Activated naive CD4-positive, alpha-beta T cell treated with anti-CD3 and anti-CD28 coated beads, Interleukin-2, amount 50 U/mL, for 72 hours (primary cell): ENCODE data around the gene ONECUT3. TPM values are rescaled to one million over a fixed set of nuclear protein-coding genes. Genes with fewer than 3 reads are reported as not detected.
A peak's percentile ranks its signal among the peaks of the same experiment; 100 is the strongest.
"Not testable (repeated sequence)": the region's sequence is repeated elsewhere in the genome, so short reads cannot be mapped to it uniquely, and the experiment has no call there.

Source experiments
- ATAC-seq, 2 donors: fragments of 150-1000 bp; cut with Tn5 transposase; 2 replicates each; pipeline ENCODE4 v1.10.0; 2021; ENCODE audit warnings: mild to moderate bottlenecking in 2 of 2, moderate library complexity in 2 of 2
- DNase-seq, 2 donors: peaks; one replicate each; pipeline ENCODE4 v3.0.0; 2021 to 2022; ENCODE audit warnings: low spot score in 2 of 2
- H3K27ac Mint-ChIP-seq, 2 donors: one replicate each; pipeline ENCODE4 v1.8.0; 2022; ENCODE audit warnings: mild to moderate bottlenecking in 2 of 2, mixed read lengths in 2 of 2
- H3K36me3 Mint-ChIP-seq, 2 donors: one replicate each; pipeline ENCODE4 v1.8.0; 2022; ENCODE audit warnings: mixed read lengths in 2 of 2
- H3K9me3 Mint-ChIP-seq, 2 donors: one replicate each; pipeline ENCODE4 v1.8.0; 2022; ENCODE audit warnings: mixed read lengths in 2 of 2
- total RNA-seq, 2 donors: library from RNA; stranded (reverse); gene quantifications; one replicate each; pipeline ENCODE4 v1.2.3, GENCODE V29; 2022

Gene ONECUT3
- total RNA-seq, 2 donors from 2014 or later, result not detected

DNA sequence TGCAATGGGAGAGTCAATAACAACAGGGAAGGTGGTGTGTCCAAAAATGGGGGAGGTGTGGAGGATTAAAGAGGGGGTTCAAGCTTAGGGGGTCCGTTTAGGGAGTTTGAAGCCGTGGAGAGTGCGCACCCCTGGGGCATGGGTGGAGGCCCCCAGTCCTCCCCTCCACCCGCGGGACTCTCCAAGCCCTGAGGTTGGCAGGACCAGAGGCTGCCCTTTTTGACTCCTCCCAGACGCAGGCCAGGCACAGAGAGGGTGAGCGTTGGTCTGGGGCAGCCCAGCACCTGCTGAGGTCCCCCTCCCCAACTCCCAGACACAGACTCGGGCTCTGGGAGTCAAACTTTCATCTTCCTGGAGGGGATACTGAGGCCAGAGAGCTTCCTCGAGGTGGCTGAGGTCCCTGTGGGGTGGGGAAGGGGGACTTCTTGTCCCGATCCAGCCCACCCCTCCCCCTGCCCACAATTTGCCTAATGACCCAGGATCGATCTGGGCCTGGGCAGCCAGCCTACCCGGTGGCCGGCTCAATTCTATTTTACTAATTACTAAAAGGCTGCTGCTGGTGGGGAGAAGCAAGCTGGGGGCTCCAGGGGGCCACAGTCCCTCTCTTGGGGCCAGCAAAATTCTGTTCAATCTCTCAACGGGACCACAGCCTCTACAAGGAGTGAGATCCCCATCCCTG is 2.8 kb upstream of the ONECUT3 start:
- ATAC-seq (no peak), DNase-seq (no peak)
- H3K27ac Mint-ChIP-seq, result no peak overlapping the region
- H3K36me3 Mint-ChIP-seq, result no peaks in the 10 kb centered on the region
- no peaks in the 10 kb centered on the region for H3K9me3 Mint-ChIP-seq

DNA sequence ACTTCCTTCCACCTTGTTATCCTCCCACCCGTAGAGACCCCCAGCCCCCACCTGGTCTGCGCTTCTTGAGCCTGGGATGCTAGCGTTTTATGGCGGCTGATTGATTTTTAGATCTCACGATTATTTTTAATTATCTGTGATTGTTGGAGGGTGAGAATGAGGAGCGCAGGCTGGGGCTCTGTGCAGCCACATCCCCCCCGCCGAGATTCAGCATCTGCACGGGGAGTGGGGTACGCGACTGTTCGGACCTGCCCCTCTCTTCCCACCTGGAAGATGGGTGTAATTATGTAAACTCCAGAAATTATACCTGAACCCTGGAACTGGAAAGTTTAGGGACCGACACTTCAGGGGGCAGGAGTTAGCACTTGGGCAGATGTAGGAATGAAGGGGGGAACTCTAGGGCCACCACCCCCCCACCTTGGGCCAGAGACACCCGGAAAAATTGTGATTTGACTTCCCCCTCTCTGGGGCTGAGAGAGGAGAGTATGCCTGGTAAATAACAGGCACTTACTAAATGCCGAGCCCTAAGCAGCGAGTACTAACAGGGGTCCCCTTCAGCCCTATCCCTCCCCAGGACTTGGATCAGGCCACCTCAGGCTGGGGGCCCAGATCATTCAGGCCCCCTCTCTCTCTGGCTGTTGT is 1.8 kb upstream of the ONECUT3 start:
- Mint-ChIP-seq H3K27ac (no peak overlapping the region), H3K9me3 (no peaks in the 10 kb centered on the region), H3K36me3 (no peaks in the 10 kb centered on the region)
- no peak for DNase-seq
- no peak for ATAC-seq

DNA sequence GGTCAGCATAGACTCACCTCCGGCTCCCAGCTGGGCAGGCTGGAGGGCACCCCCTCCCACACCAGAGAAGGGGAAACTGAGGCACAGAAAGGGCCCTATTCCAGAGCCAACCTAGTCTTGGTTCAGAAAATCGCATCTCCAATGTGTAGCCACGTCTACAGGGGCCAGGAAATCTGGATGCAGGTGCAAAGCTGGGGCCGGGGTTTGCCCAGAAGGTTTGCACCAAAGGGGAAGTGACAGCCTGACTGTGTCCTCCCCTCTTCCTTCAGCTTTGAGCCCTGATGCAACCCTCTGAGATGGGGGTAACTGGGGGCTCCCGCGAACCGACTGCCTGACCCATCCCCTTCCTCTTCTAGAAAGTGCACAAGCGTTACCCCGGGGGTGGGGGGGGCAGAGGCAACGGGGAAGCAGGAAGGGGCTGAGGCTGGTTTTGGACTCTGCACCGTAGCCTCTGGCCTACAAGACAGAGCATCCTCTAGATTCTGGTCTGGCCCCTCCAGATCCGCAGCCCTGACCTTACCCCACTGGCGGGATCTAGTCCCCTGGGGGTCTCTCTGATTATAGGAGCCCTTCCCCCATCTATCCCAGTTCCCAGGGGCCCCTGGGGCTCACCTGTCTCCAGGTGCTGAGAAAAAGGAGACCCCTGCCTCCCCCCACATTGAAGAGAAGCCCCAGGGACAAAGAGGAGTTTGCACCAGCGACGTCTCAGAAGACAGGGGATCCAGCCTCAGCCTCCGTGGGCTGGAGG is 1.1 kb upstream of the ONECUT3 start:
- Mint-ChIP-seq H3K9me3 (no peaks in the 10 kb centered on the region), H3K27ac (no peak overlapping the region), H3K36me3 (no peaks in the 10 kb centered on the region)
- ATAC-seq (no peak), DNase-seq (no peak)

DNA sequence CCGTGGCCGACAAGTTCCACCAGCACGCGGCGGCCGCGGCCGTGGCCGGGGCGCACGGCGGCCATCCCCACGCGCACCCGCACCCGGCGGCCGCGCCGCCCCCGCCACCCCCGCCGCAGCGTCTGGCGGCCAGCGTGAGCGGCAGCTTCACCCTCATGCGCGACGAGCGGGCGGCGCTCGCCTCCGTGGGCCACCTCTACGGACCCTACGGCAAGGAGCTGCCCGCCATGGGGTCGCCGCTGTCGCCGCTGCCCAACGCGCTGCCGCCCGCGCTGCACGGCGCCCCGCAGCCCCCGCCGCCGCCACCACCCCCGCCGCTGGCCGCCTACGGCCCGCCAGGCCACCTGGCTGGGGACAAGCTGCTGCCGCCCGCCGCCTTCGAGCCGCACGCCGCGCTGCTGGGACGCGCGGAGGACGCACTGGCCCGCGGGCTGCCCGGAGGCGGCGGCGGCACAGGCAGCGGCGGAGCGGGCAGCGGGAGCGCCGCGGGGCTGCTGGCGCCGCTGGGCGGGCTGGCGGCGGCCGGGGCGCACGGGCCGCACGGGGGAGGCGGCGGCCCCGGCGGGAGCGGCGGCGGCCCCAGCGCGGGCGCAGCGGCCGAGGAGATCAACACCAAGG is 821 bp downstream of the ONECUT3 start:
- no peak overlapping the region for H3K27ac Mint-ChIP-seq
- no peaks in the 10 kb centered on the region for H3K36me3 Mint-ChIP-seq
- DNase-seq (no peak), ATAC-seq (no peak)
- H3K9me3 Mint-ChIP-seq, result no peaks in the 10 kb centered on the region

DNA sequence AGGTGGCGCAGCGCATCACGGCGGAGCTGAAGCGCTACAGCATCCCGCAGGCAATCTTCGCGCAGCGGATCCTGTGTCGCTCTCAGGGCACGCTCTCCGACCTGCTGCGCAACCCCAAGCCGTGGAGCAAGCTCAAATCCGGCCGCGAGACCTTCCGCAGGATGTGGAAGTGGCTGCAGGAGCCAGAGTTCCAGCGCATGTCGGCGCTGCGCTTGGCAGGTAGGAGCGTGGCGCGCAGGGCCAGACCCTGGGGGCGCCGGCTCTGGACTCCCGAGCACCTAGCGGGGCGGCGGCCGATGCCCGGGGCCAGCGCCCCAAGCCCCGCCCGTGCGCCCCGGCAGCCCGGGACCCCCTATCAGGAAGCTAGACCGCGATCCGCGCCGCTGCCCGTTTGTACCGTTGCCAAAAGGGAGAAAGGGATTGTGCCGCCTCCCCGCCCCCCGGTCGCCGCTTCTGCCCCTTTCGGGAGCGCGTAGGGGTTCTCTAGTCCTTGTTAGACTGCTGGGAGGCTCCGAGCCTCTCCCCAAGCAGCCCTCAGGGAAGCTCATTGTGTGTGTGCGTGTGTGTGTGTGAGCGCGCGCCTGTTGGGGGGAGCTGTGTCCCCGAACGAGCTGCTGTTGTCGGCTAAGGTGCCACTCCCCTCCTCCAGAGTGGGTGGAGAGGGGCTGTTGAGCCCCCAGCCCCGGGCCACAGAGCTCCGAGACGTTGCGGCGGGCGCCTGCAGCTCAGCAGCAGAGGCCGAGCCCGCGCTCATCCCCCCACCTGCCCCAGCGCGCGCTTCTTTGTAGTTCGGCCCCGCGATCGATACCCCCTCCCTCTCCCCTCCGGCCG is 1.5 kb downstream of the ONECUT3 start:
- peak overlapping the region in 1 of 2 donors; percentile 60 for H3K27ac Mint-ChIP-seq
- ATAC-seq, result peak in 1 of 2 donors; percentile 18

DNA sequence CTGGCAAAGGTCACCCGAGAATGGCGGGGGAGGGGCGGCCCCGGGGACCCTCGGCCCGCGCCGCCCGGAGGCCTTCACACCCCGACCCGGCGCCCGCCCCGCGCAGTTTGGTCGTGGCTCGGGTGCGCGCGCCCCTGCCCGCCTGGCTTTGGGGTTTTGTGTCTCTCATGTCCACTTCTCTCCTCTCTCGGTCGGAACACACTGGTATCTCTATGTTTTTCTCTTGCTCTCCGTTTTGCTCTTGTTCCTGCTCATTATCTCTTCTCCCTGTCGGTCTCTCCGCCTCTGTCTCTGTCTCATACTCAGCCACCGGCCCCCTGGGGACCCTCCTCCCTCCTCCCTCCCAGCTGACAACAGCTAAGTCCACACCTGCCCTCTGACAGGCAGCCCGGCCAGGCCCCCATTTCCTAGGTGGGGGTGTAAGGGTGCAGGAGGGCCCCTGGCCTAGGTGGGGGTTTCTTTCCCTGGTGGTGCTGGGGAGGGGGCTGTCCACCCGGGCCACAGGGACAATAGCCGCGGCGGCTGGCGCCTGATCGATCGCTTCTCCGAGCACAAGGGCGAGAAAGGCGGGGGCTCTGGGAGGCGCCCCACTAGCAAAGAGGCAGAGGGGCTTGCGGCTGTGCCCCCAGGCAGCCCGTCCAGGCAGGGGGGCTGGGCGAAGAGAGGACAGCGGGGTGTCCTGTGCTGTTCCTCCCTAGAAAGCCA is 2.3 kb downstream of the ONECUT3 start:
- H3K36me3 Mint-ChIP-seq, result no peaks in the 10 kb centered on the region
- H3K9me3 Mint-ChIP-seq, result no peaks in the 10 kb centered on the region
- H3K27ac Mint-ChIP-seq, result peak overlapping the region in 1 of 2 donors; percentile 4
- DNase-seq (no peak), ATAC-seq (no peak)

More for the DNA sequence above, 1.5 kb downstream of the ONECUT3 start:
- Mint-ChIP-seq H3K9me3 (no peaks in the 10 kb centered on the region), H3K36me3 (no peaks in the 10 kb centered on the region)
- DNase-seq, result no peak

DNA sequence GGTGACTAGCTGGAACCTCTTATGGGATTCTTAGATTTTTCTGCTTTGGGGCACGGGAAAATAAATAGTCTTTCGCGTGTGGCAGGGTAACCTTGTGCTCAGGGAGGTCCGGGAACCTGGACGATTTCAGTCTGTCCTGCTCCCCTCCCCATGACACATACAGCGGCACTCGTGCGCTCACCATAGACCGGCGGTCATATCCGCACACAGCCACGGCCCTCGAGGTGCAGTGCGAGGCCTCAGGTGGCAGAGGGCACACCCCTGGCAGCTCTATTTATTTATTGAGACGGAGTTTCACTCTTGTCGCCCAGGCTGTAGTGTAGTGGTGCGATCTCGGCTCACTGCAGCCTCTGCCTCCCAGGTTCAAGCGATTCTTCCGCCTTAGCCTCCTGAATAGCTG is 3.0 kb downstream of the ONECUT3 start:
- Mint-ChIP-seq H3K36me3 (no peaks in the 10 kb centered on the region), H3K27ac (no peak overlapping the region), H3K9me3 (no peaks in the 10 kb centered on the region)
- DNase-seq (no peak), ATAC-seq (no peak)

DNA sequence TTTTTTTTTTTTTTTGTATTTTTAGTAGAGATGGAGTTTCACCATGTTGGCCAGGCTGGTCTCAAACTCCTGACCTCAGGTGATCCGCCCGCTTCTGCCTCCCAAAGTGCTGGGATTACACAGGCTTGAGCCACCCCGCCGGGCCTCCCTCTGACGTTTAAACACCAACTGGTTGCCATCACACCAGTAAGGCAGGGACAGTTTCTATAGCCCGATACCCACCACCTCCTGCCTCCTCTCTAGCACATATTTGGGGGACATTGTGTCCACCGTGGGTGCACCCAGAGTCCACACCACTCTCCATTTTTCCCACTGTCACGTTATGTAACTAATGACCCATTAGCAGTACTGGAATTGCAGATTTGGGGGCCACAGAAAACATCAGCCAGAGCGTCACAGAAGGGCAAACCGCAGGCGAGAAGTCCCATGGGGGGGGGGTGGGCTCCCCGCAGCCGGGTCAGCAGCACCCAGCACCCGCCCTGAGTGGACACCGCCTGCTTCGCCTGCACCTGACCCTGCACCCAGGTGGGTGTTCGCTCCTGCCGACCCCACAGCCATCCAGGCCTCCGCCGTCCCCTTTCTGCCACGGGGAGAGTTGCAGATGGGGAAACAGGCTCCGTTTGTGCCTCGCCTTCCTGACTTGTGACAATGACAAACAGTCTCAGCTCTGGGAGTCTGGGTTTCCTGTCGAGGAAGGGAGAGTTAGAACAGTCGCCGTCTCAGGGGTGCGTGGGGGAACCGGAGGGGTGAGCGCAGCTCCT is 3.6 kb downstream of the ONECUT3 start:
- no peaks in the 10 kb centered on the region for H3K9me3 Mint-ChIP-seq
- no peak for ATAC-seq
- peak overlapping the region in 1 of 2 donors; percentile 68 for H3K27ac Mint-ChIP-seq
- DNase-seq, result no peak
- H3K36me3 Mint-ChIP-seq, result no peaks in the 10 kb centered on the region

DNA sequence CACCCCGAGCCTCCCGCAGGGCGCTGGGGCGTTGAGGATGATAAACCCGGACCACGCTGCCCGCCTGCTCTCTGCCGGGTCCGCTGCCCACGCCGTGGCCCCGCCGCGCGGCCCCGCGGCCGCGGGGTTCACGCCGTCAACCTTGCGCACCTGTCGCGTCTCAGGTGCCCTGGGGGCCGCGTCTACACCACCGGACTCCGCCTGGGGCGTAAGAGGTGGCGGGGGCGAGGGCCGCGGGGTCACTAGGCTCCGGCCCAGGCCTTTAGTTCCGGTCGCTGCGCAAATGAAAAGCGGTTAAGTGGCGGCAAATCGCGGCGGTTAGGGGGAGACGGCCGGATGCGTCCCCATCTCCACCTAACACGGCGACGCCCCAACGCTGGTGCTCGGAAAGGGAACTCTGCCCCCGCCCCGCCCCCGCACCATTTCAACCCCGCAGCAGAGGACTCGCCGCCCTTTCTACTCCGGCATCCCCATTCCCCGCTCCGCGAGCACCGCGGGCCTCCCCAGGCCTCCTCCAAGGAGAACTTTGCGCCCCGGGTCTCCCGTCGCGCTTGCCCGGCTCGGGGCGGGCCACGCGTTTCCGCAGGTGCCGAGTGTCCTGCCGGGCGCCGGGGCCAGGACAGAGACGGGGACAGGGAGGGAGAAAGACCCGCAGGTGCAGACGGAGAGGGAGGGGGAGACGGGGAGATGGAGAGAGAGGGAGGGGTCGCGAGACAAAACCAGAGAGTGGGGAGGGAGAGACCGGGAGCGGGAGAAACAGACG is 4.3 kb downstream of the ONECUT3 start:
- DNase-seq (no peak), ATAC-seq (no peak)
- Mint-ChIP-seq H3K9me3 (no peaks in the 10 kb centered on the region), H3K27ac (peak overlapping the region in 1 of 2 donors; percentile 44), H3K36me3 (no peaks in the 10 kb centered on the region)

DNA sequence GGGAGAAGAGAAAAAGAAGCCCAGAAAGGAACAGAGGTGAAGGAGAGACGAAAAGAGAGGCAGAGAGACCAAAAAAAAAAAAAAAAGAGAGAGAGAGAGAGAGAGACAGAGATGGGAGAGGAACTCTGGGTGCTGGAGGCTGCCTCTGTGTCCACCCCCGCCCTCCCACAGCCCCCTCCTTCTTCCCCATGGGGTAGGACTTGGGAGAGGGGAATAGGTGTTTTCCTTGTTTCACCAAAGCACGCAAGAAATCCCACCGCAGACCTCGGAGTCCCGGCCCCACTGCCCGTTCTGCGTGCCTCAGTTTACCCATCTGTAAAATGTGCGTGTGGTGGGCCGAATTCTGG is 4.9 kb downstream of the ONECUT3 start:
- ATAC-seq (no peak), DNase-seq (no peak)
- Mint-ChIP-seq H3K9me3 (no peaks in the 10 kb centered on the region), H3K27ac (peak overlapping the region in 1 of 2 donors; percentile 44), H3K36me3 (no peaks in the 10 kb centered on the region)

DNA sequence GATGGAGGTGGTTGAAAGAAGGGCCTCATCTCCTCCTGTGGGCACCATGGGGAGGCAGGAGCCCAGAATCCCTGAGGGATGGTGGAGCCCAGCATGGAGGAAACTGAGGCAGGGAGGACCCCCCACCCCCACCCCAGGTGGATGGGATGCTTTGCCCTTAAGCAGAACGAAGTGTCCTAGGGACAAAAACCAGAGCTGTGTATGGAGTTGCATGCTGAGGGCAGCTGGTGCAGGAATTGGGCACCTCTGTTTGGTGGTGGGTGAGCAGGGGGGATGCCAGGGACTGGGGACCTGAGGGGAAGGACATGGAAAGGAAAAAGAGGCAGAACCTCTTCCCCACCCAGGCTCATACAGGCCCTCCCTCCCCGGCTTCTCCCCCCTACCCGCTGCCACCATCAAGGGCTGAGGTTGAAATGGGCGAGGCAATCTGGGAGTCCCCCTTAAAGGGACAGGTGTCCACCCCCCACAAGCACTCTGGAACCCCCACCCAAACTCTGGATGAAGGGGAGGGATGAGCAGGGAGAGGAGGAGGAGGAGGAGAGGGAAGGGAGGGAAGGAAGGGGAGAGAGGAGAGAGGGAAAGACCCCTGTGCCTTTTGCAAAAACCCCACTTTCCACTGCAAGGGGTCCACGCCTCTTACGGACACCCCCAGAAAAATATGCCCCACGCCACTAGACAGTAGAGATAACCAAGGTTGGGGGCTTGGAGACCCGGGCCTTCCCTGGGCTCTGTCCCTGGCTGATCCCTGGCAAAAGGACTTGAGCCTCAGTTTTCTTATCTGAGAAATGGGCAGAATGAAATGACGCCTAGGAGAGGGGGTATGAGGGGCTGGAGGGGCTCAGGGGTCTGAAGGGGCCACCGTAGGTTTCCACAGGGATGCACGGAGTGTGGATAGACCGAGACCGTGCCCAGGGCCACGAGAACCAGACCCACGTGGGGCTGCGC is 5.9 kb downstream of the ONECUT3 start:
- Mint-ChIP-seq H3K27ac (no peak overlapping the region), H3K36me3 (no peaks in the 10 kb centered on the region), H3K9me3 (no peaks in the 10 kb centered on the region)
- ATAC-seq (no peak), DNase-seq (no peak)

DNA sequence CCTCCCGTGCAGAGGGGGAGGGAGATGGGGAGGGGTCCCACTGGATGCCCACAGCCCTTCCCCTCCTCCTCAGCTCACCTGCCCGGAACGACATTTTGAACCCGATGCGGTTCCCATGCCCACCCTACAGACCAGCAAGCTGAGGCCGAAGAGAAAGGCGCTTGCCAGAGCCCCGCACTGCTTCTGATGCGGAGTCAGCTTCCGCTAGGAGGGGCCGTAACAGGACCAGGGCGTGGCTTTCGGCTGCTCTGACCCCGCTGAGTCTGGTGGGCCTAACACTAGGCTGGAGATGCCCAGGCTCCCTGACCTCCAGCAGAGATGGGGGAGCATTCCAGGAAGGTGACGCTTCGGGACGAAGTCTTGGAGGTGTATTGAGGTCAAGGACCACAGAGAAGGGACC is 6.7 kb downstream of the ONECUT3 start:
- no peak for DNase-seq
- Mint-ChIP-seq H3K27ac (no peak overlapping the region), H3K9me3 (no peaks in the 10 kb centered on the region), H3K36me3 (no peaks in the 10 kb centered on the region)
- no peak for ATAC-seq

DNA sequence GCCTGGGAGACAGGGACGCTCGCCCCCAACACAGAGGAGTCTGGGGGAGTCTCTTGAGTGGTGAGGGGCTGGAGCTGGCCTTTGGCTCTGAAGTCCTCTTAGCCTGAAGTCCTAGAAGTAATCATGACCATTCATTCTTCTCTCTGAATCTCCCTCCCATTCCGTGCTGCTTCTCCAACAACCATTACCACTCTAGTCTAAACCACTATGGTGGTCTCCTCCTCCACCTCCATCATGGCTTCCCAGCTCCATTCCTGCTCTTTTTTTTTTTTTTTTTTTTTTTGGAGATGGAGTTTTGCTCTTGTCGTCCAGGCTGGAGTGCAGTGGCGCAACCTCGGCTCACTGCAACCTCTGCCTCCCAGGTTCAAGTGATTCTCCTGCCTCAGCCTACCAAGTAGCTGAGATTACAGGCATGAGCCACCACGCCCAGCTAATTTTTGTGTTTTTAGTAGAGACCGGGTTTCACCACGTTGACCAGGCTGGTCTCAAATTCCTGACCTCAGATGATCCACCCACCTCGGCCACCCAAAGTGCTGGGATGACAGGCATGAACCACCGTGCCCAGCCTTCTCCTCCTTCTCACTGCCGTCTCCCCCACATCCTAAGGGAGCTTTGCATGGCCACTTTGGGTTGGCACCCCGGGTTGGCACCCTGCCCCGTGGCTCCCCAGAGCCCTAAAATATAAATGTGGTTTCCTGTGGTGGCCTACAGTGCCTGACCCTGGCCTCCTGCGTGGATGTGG is 7.7 kb downstream of the ONECUT3 start:
- H3K9me3 Mint-ChIP-seq, H3K36me3 Mint-ChIP-seq, ATAC-seq, H3K27ac Mint-ChIP-seq, DNase-seq: not testable (repeated sequence)
